Panc1 (cell line): ENCODE results near the gene RPL22L1. TPM values are rescaled to one million over a fixed set of nuclear protein-coding genes. Genes with fewer than 3 reads are reported as not detected.
A peak's percentile ranks its signal among the peaks of the same experiment; 100 is the strongest.
"Not testable (repeated sequence)": the region's sequence is repeated elsewhere in the genome, so short reads cannot be mapped to it uniquely, and the experiment has no call there.

Source experiments
- ATAC-seq: fragments of 200-7000 bp; cut with Tn5 transposase; 2 replicates; pipeline ENCODE4 v1.9.1; 2020; ENCODE audit warnings: mild to moderate bottlenecking, moderate library complexity
- BruUV-seq: library from RNA; stranded (reverse); fragments of 400-500 nt; replicated peaks from 2 replicates; lab custom pipeline; 2021; lab: Mats Ljungman, UMichigan
- CTCF ChIA-PET: fragments of 300-600 bp; sonication (Branson Sonifier 250); formaldehyde crosslinking; loops from one replicate; lab custom pipeline; 2022; ENCODE audit warnings: antibody characterized with exemption; lab: Charles Lee
- POLR2A ChIA-PET: fragments of 300-600 bp; sonication (Branson Sonifier 250); formaldehyde crosslinking; loops from one replicate; lab custom pipeline; 2022; ENCODE audit warnings: antibody characterized with exemption; lab: Charles Lee
- DNase-seq: peaks from one replicate; pipeline ENCODE4 v3.0.0-alpha.2; 2010; ENCODE audit warnings: low read depth, low spot score
- H3K27ac ChIP-seq: 2 replicates; pipeline ENCODE4 v1.5.1; 2011; ENCODE audit warnings: mild to moderate bottlenecking, low read length, inconsistent platforms
- H3K27me3 ChIP-seq: fragments of 200-500 bp; sonication (Bioruptor generic); 2 replicates; pipeline ENCODE4 v1.6.0; 2014; ENCODE audit warnings: low read length, inconsistent platforms; ENCODE audit not compliant: control insufficient read depth, insufficient read depth
- H3K36me3 ChIP-seq: fragments of 200-500 bp; sonication (Bioruptor generic); 2 replicates; pipeline ENCODE4 v1.5.1; 2014; ENCODE audit warnings: inconsistent platforms, mild to moderate bottlenecking, low read length, moderate library complexity; ENCODE audit not compliant: control insufficient read depth, insufficient read depth
- H3K4me1 ChIP-seq: 2 replicates; pipeline ENCODE4 v1.5.1; 2011; ENCODE audit warnings: inconsistent platforms, mild to moderate bottlenecking, low read length, moderate library complexity; ENCODE audit not compliant: control insufficient read depth, insufficient read depth
- H3K4me3 ChIP-seq, 2 experiments: 2 replicates each; pipeline ENCODE4 v1.5.1; 2011 to 2012; ENCODE audit warnings: low read depth in 2 of 2, low read length in 2 of 2, mild to moderate bottlenecking in 2 of 2, inconsistent platforms in 1 of 2, moderate library complexity in 1 of 2
- H3K9me3 ChIP-seq: fragments of 200-500 bp; sonication (Bioruptor generic); 2 replicates; pipeline ENCODE4 v1.5.1; 2014; ENCODE audit warnings: low read depth, mild to moderate bottlenecking, inconsistent platforms, low read length, moderate library complexity; ENCODE audit not compliant: control insufficient read depth, insufficient read depth
- POLR2AphosphoS5 ChIP-seq: IDR thresholded peaks from 2 replicates; pipeline ENCODE4 v1.6.1; 2012; ENCODE audit warnings: mild to moderate bottlenecking, low read depth, low read length, moderate library complexity
- SIN3A ChIP-seq: IDR thresholded peaks from 2 replicates; pipeline ENCODE4 v1.6.1; 2012; ENCODE audit warnings: low read depth, mild to moderate bottlenecking, low read length, moderate library complexity, borderline replicate concordance; ENCODE audit not compliant: insufficient read depth
- TCF7L2 ChIP-seq: IDR thresholded peaks from 2 replicates; pipeline ENCODE4 v1.6.1; 2011; ENCODE audit warnings: mild to moderate bottlenecking, low read depth, low read length, inconsistent platforms
- in situ Hi-C: cut with HindIII; loops from 2 replicates; pipeline ENCODE4 v1.10.0; 2016; ENCODE audit warnings: low sequenced_read_pairs, low pct_unique_long_range_greater_than_20kb
- intact Hi-C: fragments of 100-400 bp; cut with micrococcal nuclease; formaldehyde crosslinking; loops from one replicate; pipeline ENCODE4 v1.10.0; 2022; ENCODE audit not compliant: unreplicated experiment
- total RNA-seq: library from RNA; stranded (reverse); gene quantifications from one replicate; pipeline ENCODE4 v1.2.1, GENCODE V29; 2021; ENCODE audit not compliant: unreplicated experiment
- TF ChIP-seq, protein P1 (sequence below), 2 experiments: IDR thresholded peaks; 2 replicates each; pipeline ENCODE4 v1.6.1; 2011 to 2012; ENCODE audit warnings: low read depth in 2 of 2, control low read depth in 1 of 2, low read length in 1 of 2, mild to moderate bottlenecking in 1 of 2, moderate library complexity in 1 of 2; ENCODE audit not compliant: insufficient read depth in 1 of 2
- TF ChIP-seq, protein P2 (sequence below): fragments of 450-650 bp; IDR thresholded peaks from 2 replicates; pipeline ENCODE4 v1.5.1; 2017; ENCODE audit warnings: mild to moderate bottlenecking

RPL22L1 gene
- total RNA-seq, 1 experiment from 2014 or later = 35.2 TPM

DNA sequence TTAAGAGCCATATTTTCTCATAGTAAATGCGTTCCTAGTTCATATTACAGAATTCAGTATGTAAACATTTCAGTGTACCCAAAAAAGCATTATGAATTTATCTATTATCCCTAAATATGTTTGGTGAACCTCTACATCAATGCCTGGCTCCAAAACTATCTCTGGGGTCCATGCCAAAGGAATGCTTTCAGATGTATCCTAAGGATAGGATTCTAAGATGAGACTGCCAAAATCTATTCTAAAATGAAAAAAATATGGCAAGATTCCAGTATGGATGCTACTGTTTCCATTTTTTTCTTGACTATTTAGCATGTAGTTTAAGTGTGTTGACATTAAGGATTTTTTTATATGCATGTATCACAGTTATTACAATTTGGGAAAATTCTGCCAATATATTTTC lies 19.6 kb upstream of the RPL22L1 start:
- POLR2A ChIA-PET = no interaction called here

DNA sequence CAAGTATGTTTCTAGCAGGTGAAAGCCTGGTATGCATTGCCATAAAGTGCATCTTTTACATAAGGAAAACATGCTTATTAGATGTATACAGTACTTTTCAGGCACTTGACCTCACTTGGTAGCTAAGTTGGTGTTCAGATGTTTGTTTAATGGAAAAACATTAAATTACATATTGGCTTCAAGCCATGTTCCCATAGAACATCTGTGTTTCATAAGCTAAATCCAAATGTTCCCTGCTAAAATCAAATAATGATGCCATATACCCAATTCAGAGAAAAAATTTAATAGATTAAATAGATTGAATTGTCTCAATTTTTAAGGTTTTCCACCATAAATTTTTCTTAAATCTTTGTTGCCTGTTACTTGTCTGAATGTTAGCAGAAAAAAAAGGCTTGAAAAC lies 19.1 kb upstream of the RPL22L1 start:
- POLR2A ChIA-PET = no interaction called here
- Histone ChIP-seq H3K27me3 (no peaks in the 10 kb centered on the region), H3K36me3 (no peaks in the 10 kb centered on the region), H3K27ac (no peak overlapping the region), H3K4me1 (no peaks in the 10 kb centered on the region), H3K9me3 (0 out of 2 replicates have a peak, but pooled peaks cover 4% of the 10 kb centered on the region), H3K4me3 (no peak overlapping the region)
- TF ChIP-seq, protein P1, sequence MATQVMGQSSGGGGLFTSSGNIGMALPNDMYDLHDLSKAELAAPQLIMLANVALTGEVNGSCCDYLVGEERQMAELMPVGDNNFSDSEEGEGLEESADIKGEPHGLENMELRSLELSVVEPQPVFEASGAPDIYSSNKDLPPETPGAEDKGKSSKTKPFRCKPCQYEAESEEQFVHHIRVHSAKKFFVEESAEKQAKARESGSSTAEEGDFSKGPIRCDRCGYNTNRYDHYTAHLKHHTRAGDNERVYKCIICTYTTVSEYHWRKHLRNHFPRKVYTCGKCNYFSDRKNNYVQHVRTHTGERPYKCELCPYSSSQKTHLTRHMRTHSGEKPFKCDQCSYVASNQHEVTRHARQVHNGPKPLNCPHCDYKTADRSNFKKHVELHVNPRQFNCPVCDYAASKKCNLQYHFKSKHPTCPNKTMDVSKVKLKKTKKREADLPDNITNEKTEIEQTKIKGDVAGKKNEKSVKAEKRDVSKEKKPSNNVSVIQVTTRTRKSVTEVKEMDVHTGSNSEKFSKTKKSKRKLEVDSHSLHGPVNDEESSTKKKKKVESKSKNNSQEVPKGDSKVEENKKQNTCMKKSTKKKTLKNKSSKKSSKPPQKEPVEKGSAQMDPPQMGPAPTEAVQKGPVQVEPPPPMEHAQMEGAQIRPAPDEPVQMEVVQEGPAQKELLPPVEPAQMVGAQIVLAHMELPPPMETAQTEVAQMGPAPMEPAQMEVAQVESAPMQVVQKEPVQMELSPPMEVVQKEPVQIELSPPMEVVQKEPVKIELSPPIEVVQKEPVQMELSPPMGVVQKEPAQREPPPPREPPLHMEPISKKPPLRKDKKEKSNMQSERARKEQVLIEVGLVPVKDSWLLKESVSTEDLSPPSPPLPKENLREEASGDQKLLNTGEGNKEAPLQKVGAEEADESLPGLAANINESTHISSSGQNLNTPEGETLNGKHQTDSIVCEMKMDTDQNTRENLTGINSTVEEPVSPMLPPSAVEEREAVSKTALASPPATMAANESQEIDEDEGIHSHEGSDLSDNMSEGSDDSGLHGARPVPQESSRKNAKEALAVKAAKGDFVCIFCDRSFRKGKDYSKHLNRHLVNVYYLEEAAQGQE (IDR thresholded peaks at IDR 0.05; ENCODE audit: insufficient read depth in 1 of 2, low read depth in 2 of 2, low read length in 1 of 2) = no peak
- in situ Hi-C loops = no loop called here
- BruUV-seq = no TSS peak
- intact Hi-C loops = no loop called here
- DNase-seq = no peak
- CTCF ChIA-PET = no interaction called here
- no peak for ATAC-seq

More for the DNA sequence above, 19.6 kb upstream of the RPL22L1 start:
- Histone ChIP-seq H3K9me3 (0 out of 2 replicates have a peak, but pooled peaks cover 4% of the 10 kb centered on the region), H3K4me1 (no peaks in the 10 kb centered on the region), H3K36me3 (no peaks in the 10 kb centered on the region), H3K27ac (no peak overlapping the region), H3K27me3 (no peaks in the 10 kb centered on the region), H3K4me3 (no peak overlapping the region)
- no peak for ATAC-seq
- DNase-seq = no peak
- in situ Hi-C loops (no loop called here), intact Hi-C loops (no loop called here)
- no TSS peak for BruUV-seq
- TF ChIP-seq, protein P1 (IDR thresholded peaks at IDR 0.05; ENCODE audit: insufficient read depth in 1 of 2, low read depth in 2 of 2, low read length in 1 of 2) = no peak
- TF ChIP-seq POLR2AphosphoS5 (no peak), TCF7L2 (no peak), SIN3A (no peak)
- TF ChIP-seq, protein P2, sequence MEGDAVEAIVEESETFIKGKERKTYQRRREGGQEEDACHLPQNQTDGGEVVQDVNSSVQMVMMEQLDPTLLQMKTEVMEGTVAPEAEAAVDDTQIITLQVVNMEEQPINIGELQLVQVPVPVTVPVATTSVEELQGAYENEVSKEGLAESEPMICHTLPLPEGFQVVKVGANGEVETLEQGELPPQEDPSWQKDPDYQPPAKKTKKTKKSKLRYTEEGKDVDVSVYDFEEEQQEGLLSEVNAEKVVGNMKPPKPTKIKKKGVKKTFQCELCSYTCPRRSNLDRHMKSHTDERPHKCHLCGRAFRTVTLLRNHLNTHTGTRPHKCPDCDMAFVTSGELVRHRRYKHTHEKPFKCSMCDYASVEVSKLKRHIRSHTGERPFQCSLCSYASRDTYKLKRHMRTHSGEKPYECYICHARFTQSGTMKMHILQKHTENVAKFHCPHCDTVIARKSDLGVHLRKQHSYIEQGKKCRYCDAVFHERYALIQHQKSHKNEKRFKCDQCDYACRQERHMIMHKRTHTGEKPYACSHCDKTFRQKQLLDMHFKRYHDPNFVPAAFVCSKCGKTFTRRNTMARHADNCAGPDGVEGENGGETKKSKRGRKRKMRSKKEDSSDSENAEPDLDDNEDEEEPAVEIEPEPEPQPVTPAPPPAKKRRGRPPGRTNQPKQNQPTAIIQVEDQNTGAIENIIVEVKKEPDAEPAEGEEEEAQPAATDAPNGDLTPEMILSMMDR = no peak
- CTCF ChIA-PET = no interaction called here

DNA sequence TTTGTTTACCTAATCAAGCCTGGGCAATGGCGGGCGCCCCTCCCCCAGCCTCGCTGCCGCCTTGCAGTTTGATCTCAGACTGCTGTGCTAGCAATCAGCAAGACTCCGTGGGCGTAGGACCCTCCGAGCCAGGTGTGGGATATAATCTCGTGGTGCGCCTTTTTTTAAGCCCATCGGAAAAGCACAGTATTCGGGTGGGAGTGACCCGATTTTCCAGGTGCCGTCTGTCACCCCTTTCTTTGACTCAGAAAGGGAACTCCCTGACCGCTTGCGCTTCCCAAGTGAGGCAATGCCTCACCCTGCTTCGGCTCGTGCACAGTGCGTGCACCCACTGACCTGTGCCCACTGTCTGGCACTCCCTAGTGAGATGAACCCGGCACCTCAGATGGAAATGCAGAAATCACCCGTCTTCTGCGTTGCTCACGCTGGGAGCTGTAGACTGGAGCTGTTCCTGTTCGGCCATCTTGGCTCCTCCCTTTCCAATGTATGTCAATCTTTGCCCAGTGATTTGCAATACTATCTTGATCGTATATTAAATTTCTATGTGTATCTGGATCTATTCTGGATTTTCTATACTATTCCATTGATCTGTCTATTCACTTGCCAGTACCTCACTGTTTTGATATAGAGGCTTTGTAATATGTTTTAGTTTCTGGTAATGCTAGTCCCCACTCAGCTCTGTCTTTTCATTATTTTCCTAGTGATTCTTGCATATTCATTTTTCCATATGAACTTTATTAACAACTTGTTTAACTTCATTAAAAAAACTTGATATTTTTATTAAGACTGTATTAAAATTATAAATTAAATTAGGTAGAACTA lies 14.3 kb upstream of the RPL22L1 start:
- POLR2A ChIA-PET = interaction anchor here (1.5 kb wide), 1 partner anchor 15 kb away, joined by 7 read pairs; the partner anchor contains the start of gene RPL22L1
- H3K9me3 ChIP-seq, DNase-seq, H3K36me3 ChIP-seq, H3K4me1 ChIP-seq, BruUV-seq, in situ Hi-C loops, H3K27me3 ChIP-seq, CTCF ChIA-PET, intact Hi-C loops: not testable (repeated sequence)
- Histone ChIP-seq H3K4me3 (peak overlapping the region; percentile 32 to 49), H3K27ac (peak overlapping the region; percentile 34; the same call in 1 of the 2 replicates)
- peak; percentile 76 for ATAC-seq

DNA sequence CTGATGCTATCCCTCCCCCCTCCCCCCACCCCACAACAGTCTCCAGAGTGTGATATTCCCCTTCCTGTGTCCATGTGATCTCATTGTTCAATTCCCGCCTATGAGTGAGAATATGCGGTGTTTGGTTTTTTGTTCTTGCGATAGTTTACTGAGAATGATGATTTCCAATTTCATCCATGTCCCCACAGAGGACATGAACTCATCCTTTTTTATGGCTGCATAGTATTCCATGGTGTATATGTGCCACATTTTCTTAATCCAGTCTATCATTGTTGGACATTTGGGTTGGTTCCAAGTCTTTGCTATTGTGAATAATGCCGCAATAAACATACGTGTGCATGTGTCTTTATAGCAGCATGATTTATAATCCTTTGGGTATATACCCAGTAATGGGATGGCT lies 8.7 kb upstream of the RPL22L1 start:
- H3K4me1 ChIP-seq, intact Hi-C loops, H3K4me3 ChIP-seq, POLR2A ChIA-PET, ATAC-seq, DNase-seq, H3K27ac ChIP-seq, H3K9me3 ChIP-seq, H3K36me3 ChIP-seq, CTCF ChIA-PET, in situ Hi-C loops, H3K27me3 ChIP-seq, BruUV-seq: not testable (repeated sequence)
